MCF 10A (cell line): ENCODE measurements around the gene ITGA1. TPM values are rescaled to one million over a fixed set of nuclear protein-coding genes. Genes with fewer than 3 reads are reported as not detected.
A peak's percentile ranks its signal among the peaks of the same experiment; 100 is the strongest.

Experiments
- BruUV-seq: library from RNA; stranded (reverse); fragments of 400-500 nt; replicated peaks from 2 replicates; lab custom pipeline; 2021; lab: Mats Ljungman, UMichigan
- CTCF ChIA-PET: fragments of 300-600 bp; sonication (Branson Sonifier 250); formaldehyde crosslinking; extraction: SDS; loops from one replicate; lab custom pipeline; 2021; ENCODE audit warnings: antibody characterized with exemption, inconsistent platforms; lab: Yijun Ruan, JAX
- POLR2A ChIA-PET: fragments of 300-600, 350-650 bp; sonication (Branson Sonifier 250); formaldehyde crosslinking; extraction: SDS; loops from one replicate; lab custom pipeline; 2020; ENCODE audit warnings: antibody characterized with exemption, inconsistent platforms; lab: Yijun Ruan, JAX
- DNase-seq: peaks from one replicate; pipeline ENCODE4 v3.0.0-alpha.2; 2018; ENCODE audit not compliant: unreplicated experiment
- H3K27ac Mint-ChIP-seq: one replicate; pipeline ENCODE4 v1.8.0; 2022; ENCODE audit warnings: mild to moderate bottlenecking, low read depth, mixed read lengths; ENCODE audit not compliant: unreplicated experiment
- H3K27me3 Mint-ChIP-seq: one replicate; pipeline ENCODE4 v1.8.0; 2022; ENCODE audit warnings: mixed read lengths; ENCODE audit not compliant: insufficient read depth, unreplicated experiment
- H3K36me3 Mint-ChIP-seq: one replicate; pipeline ENCODE4 v1.8.0; 2022; ENCODE audit warnings: mild to moderate bottlenecking, moderate library complexity, mixed read lengths; ENCODE audit not compliant: insufficient read depth, unreplicated experiment
- H3K4me1 Mint-ChIP-seq: one replicate; pipeline ENCODE4 v1.8.0; 2022; ENCODE audit warnings: mixed read lengths; ENCODE audit not compliant: insufficient read depth, unreplicated experiment
- H3K4me3 Mint-ChIP-seq: one replicate; pipeline ENCODE4 v1.8.0; 2022; ENCODE audit warnings: mild to moderate bottlenecking, moderate library complexity, mixed read lengths; ENCODE audit not compliant: unreplicated experiment
- H3K9me3 Mint-ChIP-seq: one replicate; pipeline ENCODE4 v1.8.0; 2022; ENCODE audit warnings: mixed read lengths; ENCODE audit not compliant: unreplicated experiment
- CTCF ChIP-seq: fragments of 200-600 bp; IDR thresholded peaks from one replicate; pipeline ENCODE4 v1.8.0; 2022; ENCODE audit warnings: antibody characterized with exemption, mild to moderate bottlenecking; ENCODE audit not compliant: unreplicated experiment
- intact Hi-C: fragments of 100-400 bp; cut with micrococcal nuclease; formaldehyde crosslinking; loops from 2 replicates; pipeline ENCODE4 v1.14.1; 2022
- total RNA-seq: library from RNA; stranded (reverse); gene quantifications from 2 replicates; pipeline ENCODE4 v1.2.3, GENCODE V29; 2022

ITGA1 gene
- total RNA-seq, 1 experiment from 2014 or later = 7.7 TPM

- peak; percentile 28 for TF ChIP-seq CTCF
- Mint-ChIP-seq H3K4me1 (peaks cover 28% of the 10 kb centered on the region), H3K9me3 (no peaks in the 10 kb centered on the region), H3K27ac (no peak overlapping the region), H3K36me3 (no peaks in the 10 kb centered on the region), H3K4me3 (peak overlapping the region; percentile 94), H3K27me3 (no peaks in the 10 kb centered on the region)
- intact Hi-C loops = loop anchor here (1.0 to 10.0 kb wide), 4 partner anchors 12 to 310 kb away; partner anchors contain the start of gene ITGA2
- BruUV-seq = no TSS peak
- peak; percentile 70 for DNase-seq
- ChIA-PET POLR2A (interaction anchor here (1.0 to 2.4 kb wide), 2 partner anchors 13 to 311 kb away, joined by 4 to 30 read pairs; no protein-coding TSS in a partner anchor), CTCF (interaction anchor here (0.6 to 2.2 kb wide), 26 partner anchors 8 to 1132 kb away, joined by 3 to 18 read pairs (median 4); no protein-coding TSS in a partner anchor)
These were observed 642 bp upstream of the ITGA1 start for GRCh38 chr5:52786949-52787599.

- no peak for TF ChIP-seq CTCF
- Mint-ChIP-seq H3K9me3 (no peaks in the 10 kb centered on the region), H3K36me3 (no peaks in the 10 kb centered on the region), H3K27me3 (no peaks in the 10 kb centered on the region), H3K4me3 (peak overlapping the region; percentile 94), H3K27ac (no peak overlapping the region), H3K4me1 (peaks cover 25% of the 10 kb centered on the region)
- BruUV-seq = no TSS peak
- DNase-seq = no peak
- ChIA-PET CTCF (interaction anchor here (0.6 to 2.5 kb wide), 11 partner anchors 7 to 1499 kb away, joined by 3 to 18 read pairs (median 6); no protein-coding TSS in a partner anchor), POLR2A (interaction anchor here (1.2 to 2.4 kb wide), 2 partner anchors 12 to 121 kb away, joined by 3 to 30 read pairs; no protein-coding TSS in a partner anchor)
- intact Hi-C loops = loop anchor here (1.0 to 10.0 kb wide), 3 partner anchors 95 to 309 kb away; partner anchors contain the start of gene ITGA2
These were observed 747 bp downstream of the ITGA1 start for GRCh38 chr5:52788505-52788821.

DNA sequence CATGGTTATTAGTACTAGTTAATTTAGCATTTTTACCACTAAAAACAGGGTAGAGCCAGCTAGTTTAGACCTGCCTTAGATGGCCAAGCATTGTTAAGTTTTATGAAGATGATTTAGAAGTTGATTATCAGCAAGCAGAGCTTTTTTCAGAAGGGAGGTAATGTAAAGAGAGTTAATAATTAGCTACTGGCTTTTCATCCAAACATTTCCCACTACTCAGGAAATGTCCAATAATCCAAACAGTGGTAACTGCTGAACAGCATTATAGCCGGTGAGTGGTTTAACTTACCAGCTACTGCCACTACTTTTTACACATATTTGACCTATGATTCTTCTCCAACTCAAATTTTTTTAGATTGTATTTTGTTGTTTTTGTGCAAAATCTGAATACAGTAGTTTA, 1.7 kb downstream of the ITGA1 start:
- intact Hi-C loops = loop anchor here (5.0 to 10.0 kb wide), 2 partner anchors 195 to 308 kb away; partner anchors contain the start of gene ITGA2
- no peak overlapping the region for H3K4me3 Mint-ChIP-seq
- no peak overlapping the region for H3K27ac Mint-ChIP-seq
- BruUV-seq = no TSS peak
- no peak for DNase-seq
- peaks cover 21% of the 10 kb centered on the region for H3K4me1 Mint-ChIP-seq
- ChIA-PET POLR2A (interaction anchor here (0.6 to 3.2 kb wide), 2 partner anchors 10 to 320 kb away, joined by 3 to 34 read pairs; partner anchors contain the start of gene MOCS2), CTCF (interaction anchor here (0.6 to 2.5 kb wide), 8 partner anchors 10 to 688 kb away, joined by 3 to 12 read pairs (median 4); no protein-coding TSS in a partner anchor)
- H3K36me3 Mint-ChIP-seq = no peaks in the 10 kb centered on the region
- no peak for TF ChIP-seq CTCF
- no peaks in the 10 kb centered on the region for H3K27me3 Mint-ChIP-seq
- no peaks in the 10 kb centered on the region for H3K9me3 Mint-ChIP-seq

- H3K9me3 Mint-ChIP-seq = no peaks in the 10 kb centered on the region
- POLR2A ChIA-PET = interaction anchor here (0.6 to 3.2 kb wide), 3 partner anchors 9 to 320 kb away, joined by 3 to 34 read pairs (median 3); partner anchors contain the start of gene MOCS2
- H3K27ac Mint-ChIP-seq = no peak overlapping the region
- no TSS peak for BruUV-seq
- peaks cover 21% of the 10 kb centered on the region for H3K4me1 Mint-ChIP-seq
- intact Hi-C loops = loop anchor here (5.0 to 10.0 kb wide), 2 partner anchors 195 to 307 kb away; partner anchors contain the start of gene ITGA2
- no peak for DNase-seq
- H3K4me3 Mint-ChIP-seq = no peak overlapping the region
- no peak for TF ChIP-seq CTCF
- CTCF ChIA-PET = interaction anchor here (0.6 to 2.5 kb wide), 4 partner anchors 10 to 687 kb away, joined by 3 to 12 read pairs (median 5); no protein-coding TSS in a partner anchor
- H3K27me3 Mint-ChIP-seq = no peaks in the 10 kb centered on the region
- H3K36me3 Mint-ChIP-seq = no peaks in the 10 kb centered on the region
These were observed 2.1 kb downstream of the ITGA1 start for GRCh38 chr5:52789851-52790250.
